GM18507 (cell line): ENCODE measurements around the gene ANKK1.

Source experiments
- DNase-seq: peaks from one replicate; pipeline ENCODE4 v3.0.0; 2011; ENCODE audit warnings: low read depth; ENCODE audit not compliant: insufficient read length; ENCODE audit errors: extremely low spot score
- FAIRE-seq: peaks from 2 replicates; lab custom pipeline; 2011; peaks lifted over from hg19 to GRCh38; lab: Jason Lieb, UNC

ANKK1 gene

DNA sequence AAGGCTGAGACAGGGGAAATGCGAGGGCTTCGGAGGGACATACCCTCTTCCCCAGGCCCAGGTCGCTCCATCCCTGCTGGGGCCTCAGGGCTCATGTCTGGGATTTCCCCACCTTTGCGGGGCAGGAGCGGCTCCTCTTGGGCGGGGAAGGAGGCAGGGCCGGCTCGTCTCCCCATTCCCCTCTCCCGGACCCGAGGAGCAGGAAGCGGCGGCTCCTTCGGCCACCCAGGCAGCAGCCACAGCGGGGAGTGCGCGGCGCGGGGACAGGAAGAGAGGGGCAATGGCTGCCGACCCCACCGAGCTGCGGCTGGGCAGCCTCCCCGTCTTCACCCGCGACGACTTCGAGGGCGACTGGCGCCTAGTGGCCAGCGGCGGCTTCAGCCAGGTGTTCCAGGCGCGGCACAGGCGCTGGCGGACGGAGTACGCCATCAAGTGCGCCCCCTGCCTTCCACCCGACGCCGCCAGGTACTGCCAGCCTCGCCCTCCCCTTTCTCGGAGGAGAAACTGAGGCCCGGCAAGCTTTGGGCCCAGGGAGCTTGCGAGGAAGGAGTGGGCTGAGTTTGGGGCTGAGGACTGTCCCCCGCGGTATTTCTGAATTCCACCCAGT lies at the start of gene ANKK1:
Gene ANKK1 (plus strand): TSS at position 175 of the 607 bp plus-strand sequence. CDS start 106 bp downstream, at position 281.
- DNase-seq: no peak
- no peak for FAIRE-seq

GRCh38 chr11:113338730-113339129 lies 48.8 kb upstream of the ANKK1 start:
- no peak for FAIRE-seq
- no peak for DNase-seq

GRCh38 chr11:113339929-113340589 lies 47.5 kb upstream of the ANKK1 start:
- DNase-seq (no peak), FAIRE-seq (no peak)

DNA sequence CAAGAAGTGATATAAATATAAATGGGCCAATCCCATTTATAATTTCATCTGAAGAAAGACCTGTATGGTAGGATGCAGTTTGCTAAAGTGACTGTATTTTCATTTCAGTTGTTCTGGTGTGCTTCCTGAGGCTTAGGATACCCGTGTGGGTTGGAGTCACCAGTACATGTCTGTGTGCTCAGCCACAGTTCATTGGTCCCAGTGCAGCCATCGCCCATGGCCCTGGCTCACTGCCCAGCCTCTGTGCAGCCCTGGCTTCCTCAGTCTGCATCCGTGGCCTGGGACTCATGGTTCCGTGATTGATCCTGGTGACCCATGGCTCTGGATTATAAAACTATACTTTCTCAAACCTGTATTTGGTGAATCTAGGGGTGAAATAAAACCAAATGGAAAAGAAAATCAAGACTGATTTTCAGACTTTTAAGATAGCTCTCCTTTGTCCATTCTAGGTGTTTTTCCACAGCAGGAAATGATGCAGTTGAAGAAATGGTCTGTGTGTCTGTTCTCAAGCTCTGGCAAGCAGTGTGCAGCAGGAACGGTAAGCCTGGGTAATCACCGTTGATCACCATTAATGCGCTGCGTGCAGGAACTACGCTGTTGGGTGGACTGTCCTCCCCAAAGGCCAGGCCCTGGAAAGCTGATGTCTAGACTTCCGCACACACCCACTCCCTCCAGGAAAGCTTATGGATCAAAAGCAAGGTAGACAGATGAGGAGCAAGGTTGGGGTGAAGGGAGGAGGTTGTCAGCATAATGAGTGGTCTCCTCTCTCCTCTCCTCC lies 46.0 kb upstream of the ANKK1 start:
- no peak for DNase-seq
- FAIRE-seq: no peak

GRCh38 chr11:113345978-113346377 lies 41.6 kb upstream of the ANKK1 start:
- FAIRE-seq: no peak

GRCh38 chr11:113349528-113349927 lies 38.1 kb upstream of the ANKK1 start:
- no peak for DNase-seq
- FAIRE-seq: no peak

More at GRCh38 chr11:113345978-113346377, 41.6 kb upstream of the ANKK1 start:
- DNase-seq: no peak

GRCh38 chr11:113350336-113351067 lies 37.1 kb upstream of the ANKK1 start:
- FAIRE-seq (no peak), DNase-seq (no peak)

DNA sequence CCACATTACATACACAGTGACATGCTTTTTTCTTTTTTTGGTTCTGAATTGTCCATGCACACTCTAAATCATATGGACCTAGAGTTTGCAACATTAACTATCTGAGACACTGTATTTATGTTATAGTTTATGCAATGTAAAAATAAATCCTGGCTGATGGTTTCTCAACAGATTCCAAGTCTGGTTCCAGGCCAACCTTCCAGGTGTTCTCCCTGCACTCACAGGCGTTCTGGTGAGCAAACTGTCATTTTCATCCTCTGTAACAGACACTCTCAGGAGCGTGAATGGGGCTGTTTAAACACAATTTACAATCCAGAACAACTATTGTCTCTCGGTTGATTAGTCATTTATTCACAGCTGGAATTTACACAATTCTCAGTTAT lies 36.5 kb upstream of the ANKK1 start:
- FAIRE-seq (no peak), DNase-seq (no peak)

DNA sequence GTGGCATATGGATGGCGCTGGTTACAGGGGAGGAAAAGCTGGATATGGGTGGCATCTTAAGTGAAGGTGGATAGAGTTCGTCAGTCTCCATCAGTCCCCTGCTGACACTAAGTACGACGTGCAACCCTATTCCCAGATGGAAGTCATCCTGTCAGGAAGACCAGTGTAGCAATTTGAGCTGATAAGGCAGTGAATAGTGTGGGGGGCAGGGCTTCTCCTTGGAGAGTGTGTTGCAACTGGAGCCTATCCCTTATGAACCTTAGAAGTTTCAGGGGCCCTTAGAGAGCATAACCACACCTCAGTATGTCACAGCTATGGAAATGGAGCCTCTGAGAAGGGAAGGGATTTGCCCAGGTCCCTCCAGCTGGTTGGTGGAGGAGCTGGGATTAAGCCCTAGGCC lies 36.1 kb upstream of the ANKK1 start:
- FAIRE-seq: no peak
- no peak for DNase-seq

DNA sequence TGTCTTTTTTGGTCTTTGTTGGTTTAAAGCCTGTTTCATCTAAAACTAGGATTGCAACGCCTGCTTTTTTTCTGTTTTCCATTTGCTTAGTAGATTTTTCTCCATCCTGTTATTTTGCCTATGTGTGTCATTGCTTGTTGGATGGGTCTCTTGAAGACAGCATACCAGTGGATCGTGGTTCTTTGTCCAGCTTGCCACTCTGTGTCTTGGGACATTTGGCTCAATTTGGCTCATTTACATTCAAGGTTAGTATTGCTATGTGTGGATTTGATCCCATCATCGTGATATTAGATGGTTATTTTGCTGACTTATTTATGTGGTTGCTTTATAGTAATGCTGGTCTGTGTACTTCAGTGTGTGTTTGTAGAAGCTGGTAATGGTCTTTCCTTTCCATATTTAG lies 31.4 kb upstream of the ANKK1 start:
- DNase-seq (no peak), FAIRE-seq (no peak)

DNA sequence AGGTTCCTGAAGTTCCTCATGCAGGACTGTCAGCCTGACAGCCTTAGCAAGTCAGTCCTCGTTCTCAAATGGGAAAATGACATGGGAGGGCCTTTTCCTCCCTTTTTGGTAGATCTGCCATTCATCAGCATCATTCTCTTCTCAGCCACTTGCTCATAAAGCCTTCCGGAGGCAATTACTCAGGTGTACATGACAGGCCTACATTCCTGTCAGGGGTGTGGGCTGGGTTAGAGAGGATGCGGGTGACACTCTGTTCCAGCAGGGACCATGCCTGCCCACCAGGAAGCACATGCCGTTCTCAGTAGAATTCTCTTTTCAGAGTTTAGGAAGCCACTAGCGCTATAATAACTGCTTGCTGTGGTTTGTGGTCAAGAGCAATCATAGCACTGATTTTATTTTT lies 24.2 kb upstream of the ANKK1 start:
- FAIRE-seq (no peak), DNase-seq (no peak)

GRCh38 chr11:113363996-113364641 lies 23.5 kb upstream of the ANKK1 start:
- FAIRE-seq (no peak), DNase-seq (no peak)

- FAIRE-seq (no peak), DNase-seq (no peak)
Observed at GRCh38 chr11:113365895-113366294, 21.7 kb upstream of the ANKK1 start.

- DNase-seq: no peak
- no peak for FAIRE-seq
Observed at GRCh38 chr11:113369411-113369810, 18.2 kb upstream of the ANKK1 start.

DNA sequence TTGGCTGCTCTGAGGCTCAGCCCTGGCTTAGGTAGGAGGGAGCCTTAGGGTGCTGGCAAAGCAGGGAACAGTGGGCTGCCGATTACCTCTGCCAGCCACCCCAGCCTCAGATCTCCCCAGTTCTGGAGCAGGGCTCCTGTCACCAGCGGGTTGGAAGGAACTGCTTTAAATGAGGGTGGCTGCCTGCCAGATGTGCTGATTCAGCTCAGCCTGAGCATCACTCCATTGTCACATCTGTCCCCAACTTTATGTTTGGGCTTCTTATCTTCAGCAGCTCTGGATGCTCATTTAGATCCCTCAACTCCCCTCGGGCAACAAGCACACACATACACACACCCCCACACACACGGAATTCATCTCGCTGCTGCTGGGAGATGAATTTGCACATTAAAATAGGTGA lies 16.9 kb upstream of the ANKK1 start:
- FAIRE-seq: no peak
- no peak for DNase-seq

- DNase-seq: no peak
- no peak for FAIRE-seq
Observed at GRCh38 chr11:113372309-113372708, 15.3 kb upstream of the ANKK1 start.

- DNase-seq: no peak
- no peak for FAIRE-seq
Observed at GRCh38 chr11:113373306-113373705, 14.3 kb upstream of the ANKK1 start.

- no peak for DNase-seq
- FAIRE-seq: no peak
Observed at GRCh38 chr11:113373981-113374560, 13.5 kb upstream of the ANKK1 start.

- FAIRE-seq: no peak
- no peak for DNase-seq
Observed at GRCh38 chr11:113375402-113375801, 12.2 kb upstream of the ANKK1 start.
